Stimulated activated CD4-positive, alpha-beta T cell treated with anti-CD3 and anti-CD28 coated beads, Interleukin-12 subunit alpha, Interleukin-12 subunit beta, amount 100 ng/mL, for 4 hours (primary cell): Measurements from ENCODE around the gene MSRB3.

ENCODE experiments used
- DNase-seq: peaks from one replicate; pipeline ENCODE4 v3.0.0-alpha.2; 2020

The MSRB3 gene

DNA sequence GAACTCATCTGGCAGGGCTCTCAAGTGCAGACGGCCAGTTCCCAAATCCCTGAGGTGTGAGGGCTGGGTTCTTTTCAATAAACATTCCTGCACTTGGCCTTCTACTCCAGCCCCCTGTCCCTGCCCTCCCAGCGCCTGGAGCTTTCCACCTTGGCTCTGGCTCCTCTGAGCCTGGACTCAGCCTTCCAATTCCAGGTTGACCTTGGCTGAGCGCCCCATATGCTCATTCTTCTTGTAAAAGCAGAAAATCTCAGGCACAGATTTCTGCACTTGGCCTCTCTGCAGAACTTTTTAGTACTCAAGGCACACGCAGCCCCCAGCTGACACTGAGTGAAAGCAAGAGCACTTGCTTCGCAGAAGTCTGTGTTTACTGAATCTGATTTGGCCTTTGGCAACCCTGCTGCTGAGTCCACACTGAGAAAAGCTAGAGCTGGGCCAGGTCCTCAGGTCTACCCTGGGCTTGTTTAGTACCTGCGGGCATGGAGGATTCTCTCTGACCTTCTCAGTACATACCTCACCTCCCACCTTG lies 222.7 kb downstream of the MSRB3 start:
- no peak for DNase-seq

DNA sequence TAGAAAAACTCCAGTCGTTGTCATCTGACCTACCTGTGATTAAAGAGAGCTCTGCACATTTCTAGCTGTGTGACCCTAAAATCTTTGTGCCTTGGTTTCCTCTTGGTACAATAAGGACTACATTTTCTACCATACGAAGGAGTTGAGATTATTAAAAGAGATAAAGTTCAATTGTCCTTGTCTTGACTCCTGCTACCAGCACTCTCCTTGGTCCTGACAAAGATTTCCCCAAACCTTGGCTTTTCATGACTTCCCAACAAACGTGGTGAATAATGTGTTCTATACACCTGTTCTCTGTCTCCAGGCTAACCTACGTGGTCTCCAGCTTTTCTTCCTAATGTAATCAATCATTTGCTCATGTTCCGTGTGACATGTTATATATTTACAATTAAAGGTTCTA lies 223.5 kb downstream of the MSRB3 start:
- DNase-seq: no peak

DNA sequence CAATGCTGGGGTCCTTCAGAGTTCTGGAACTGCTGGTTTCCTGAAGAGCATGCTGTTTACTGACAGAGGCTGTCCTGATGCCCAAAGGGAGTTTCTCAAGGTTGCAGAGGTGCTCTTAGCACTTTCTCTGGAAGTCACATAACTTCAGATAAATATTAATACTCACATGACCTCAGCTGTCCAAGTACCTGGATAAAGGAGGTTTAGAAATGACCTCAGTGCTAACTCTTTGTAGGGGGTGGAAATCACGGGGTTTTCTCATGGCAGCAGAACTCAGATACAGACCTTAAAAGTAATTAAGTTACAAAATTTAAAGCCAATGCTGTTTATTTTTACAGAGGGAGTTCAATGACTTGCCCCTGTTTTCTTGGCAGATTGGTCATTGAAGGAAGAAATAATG lies 225.9 kb downstream of the MSRB3 start:
- DNase-seq: no peak

DNA sequence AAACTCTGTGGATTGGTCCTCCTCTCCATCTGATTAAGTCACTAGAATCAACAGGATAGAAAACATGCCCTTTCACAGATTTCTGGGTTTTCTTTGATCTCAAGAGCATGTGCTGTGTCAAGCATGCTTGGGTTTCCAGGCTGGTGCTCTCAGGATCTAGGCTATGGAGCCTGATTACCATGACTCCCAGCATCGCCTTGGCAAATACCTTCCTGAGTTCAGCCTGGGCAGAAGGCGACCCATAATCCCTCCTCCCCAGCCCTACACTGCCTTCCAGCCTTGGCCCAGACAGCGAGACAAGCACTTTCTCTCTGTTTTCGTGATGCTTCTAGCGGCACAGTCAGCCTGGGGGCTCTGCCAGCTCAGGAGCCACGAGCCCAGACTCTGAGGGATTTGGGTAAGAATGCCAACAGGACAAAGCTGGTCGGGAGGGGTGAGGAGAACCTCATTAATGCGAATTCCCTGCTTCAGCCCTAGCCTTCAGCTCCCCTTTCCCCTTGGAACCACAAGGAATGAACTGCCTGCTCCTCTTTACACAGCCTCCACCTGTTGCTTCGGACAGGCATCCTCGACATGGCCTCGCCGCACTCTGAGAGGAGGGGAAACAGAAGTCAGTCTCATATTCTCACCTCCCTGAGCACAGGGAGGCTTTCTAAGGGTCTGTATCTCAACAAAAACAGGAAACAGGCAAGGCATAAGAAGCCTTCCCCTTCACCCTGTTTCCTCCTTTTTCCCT lies 227.1 kb downstream of the MSRB3 start:
- DNase-seq: no peak

DNA sequence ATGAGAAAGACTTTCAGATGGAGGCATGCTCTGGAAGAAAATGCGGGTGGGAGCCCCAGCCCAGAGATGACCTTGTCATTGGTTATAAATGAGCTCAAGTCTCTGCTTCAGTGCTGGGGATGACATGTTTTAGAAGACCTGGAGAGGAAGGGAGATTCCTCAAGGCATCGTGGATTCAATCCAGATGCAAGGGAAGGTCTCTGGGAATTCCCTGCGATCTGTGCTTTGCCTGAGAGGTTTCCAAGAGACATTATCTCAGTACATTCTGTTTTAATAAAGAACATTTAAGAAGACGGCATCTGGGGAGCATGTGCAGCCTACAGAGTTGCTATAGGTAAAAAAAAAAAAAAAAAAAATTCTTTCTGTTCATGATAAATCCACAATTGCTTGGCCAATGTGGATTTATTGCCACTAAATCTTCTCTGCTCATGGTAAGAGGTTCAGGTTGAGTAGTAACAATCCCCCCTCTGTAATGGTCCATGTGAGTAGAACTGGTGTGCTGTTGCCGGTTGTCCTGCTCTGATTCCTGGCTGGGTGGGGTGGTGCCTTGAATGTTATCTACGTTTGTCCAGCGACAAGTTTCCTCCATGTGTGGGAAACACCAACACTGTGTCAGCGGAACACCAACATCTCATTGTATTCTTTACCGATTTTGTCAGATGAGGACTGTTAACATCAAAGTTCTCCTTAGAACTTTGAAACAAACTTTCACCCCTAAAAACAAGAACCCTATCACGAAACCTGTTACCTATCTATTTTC lies 230.0 kb downstream of the MSRB3 start:
- no peak for DNase-seq

DNA sequence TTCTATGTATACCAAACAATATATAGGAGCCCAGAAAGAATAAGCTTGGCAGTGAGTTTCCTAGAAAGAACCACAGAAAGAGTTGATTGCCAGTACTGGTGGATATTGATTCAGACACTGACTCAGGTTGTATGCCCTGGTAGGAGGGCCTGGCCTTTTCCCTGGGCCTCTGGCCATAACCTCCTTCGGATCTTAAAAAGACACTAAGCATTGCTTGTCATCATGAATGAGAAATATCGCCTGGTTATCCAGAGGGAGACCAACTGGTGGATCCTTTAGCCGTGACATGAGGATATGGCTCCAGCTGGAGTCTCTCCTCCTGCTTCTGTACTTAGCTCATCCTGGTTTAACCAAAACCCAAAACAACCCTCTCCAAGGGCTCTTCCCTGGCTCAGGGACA lies 231.5 kb downstream of the MSRB3 start:
- no peak for DNase-seq

DNA sequence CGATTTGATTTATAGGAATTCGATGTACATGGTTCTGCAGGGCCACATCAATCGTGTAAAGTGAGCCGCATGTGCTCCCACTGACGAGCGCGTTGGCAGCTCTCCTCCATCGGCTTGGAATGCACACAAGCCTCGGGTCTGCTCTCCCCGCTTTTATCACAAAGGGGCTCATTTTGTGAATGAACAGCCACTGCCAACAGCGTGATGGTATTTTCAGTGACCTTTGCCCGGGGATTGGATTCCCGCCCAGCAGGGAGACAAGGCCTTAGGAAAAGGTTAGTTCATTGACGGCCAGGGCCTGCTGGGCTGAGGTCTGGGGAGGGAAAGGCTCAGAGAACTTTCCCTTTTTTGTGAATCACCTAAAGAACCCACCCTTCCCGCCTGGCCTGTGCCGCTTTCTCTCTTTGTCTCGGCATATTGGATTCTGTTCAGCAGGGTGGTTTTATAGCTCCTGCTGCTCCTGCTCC lies 232.1 kb downstream of the MSRB3 start:
- no peak for DNase-seq

DNA sequence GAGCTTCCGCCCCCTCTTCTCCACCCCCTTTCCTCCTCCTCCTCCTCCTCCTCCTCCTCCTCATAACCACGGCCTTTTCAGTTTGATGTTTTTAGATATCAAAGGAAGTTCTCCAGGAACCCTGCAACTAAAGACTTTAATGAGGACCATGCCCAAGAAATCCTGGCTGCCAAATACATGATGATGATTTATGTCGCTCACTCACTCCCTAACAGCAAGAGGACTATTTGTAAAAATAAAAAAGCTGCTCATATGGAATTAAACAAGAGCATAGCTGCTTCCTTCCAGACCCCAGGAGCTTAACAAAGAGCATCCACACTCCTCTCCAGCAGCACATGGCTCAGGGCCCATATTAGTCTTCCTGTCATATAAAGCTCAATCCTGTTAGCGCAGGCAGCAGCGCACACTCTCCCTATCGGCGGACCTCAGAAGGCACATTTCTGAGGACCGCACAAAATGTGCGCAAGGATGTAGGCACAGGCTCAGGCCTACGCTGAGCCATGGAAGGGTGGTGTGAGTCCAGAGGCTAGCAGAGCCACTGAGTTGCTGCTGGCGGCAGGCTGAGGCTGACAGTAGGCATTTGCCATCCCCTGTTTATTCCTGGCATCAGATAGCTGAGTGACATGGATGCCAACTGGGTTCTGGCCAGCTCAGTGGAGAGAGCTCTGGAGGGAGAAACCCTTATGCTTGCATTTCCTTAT lies 232.8 kb downstream of the MSRB3 start:
- DNase-seq: no peak

DNA sequence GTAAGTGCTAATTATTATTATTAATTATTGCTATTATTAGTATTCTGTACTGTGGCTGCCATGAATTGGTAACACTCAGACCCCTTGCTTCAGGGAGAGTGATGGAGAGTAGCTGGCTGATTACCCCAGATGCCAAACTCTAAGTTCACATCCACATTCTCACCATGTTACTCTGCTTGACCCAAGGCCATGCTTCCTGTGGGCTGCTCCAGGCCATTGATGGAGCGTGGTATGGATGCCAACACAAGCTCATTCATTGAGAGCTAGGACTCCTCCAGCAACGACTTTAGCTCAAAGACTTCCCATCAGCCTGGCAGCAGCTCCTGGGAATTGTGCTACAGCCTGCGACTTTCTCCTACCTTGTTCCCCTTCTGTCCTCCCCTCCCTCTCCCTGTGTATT lies 233.4 kb downstream of the MSRB3 start:
- no peak for DNase-seq
